NCI-H446 (cell line): ENCODE measurements around the gene MGAT2.
"Not testable (repeated sequence)": the region's sequence is repeated elsewhere in the genome, so short reads cannot be mapped to it uniquely, and the experiment has no call there.

Experiments used
- DNase-seq, 2 experiments: peaks; one replicate each; lab custom pipeline; 2025; lab: John Stamatoyannopoulos, UW

The MGAT2 gene

GRCh38 chr14:49620182-49621113 is at the start of gene MGAT2, which contains the start of gene RPL36AL:
Gene MGAT2 (plus strand): TSS chr14:49620799. CDS start chr14:49621269, 470 bp downstream.
Gene RPL36AL (minus strand): TSS chr14:49620626. CDS start chr14:49619104, 1,522 bp downstream.
- peak; percentile 91 to 96 for DNase-seq

GRCh38 chr14:49574038-49574437 is 46.6 kb upstream of the MGAT2 start:
- no peak for DNase-seq

GRCh38 chr14:49578141-49578540 is 42.5 kb upstream of the MGAT2 start:
- no peak for DNase-seq

GRCh38 chr14:49579841-49580240 is 40.8 kb upstream of the MGAT2 start:
- DNase-seq: no peak

- no peak for DNase-seq
Measured at GRCh38 chr14:49581209-49582112, 39.1 kb upstream of the MGAT2 start.

GRCh38 chr14:49582113-49582977 is 38.3 kb upstream of the MGAT2 start:
- no peak for DNase-seq

GRCh38 chr14:49583629-49584028 is 37.0 kb upstream of the MGAT2 start:
- no peak for DNase-seq

- DNase-seq: no peak
Measured at GRCh38 chr14:49584058-49584457, 36.5 kb upstream of the MGAT2 start.

- DNase-seq: not testable (repeated sequence)
Measured at GRCh38 chr14:49584981-49585640, 35.5 kb upstream of the MGAT2 start.

- peak; percentile 99 for DNase-seq
Measured at GRCh38 chr14:49585803-49586672, 34.6 kb upstream of the MGAT2 start, which contains the start of gene RPS29. Gene RPS29 (minus strand): TSS chr14:49586380. CDS start chr14:49586346, 34 bp downstream.

GRCh38 chr14:49586673-49587460 is 33.7 kb upstream of the MGAT2 start:
- DNase-seq: peak; percentile 74 to 80

GRCh38 chr14:49589387-49589786 is 31.2 kb upstream of the MGAT2 start:
- DNase-seq: no peak

GRCh38 chr14:49593016-49593415 is 27.6 kb upstream of the MGAT2 start:
- DNase-seq: no peak

GRCh38 chr14:49594347-49595091 is 26.1 kb upstream of the MGAT2 start:
- peak in 1 of 2 experiments; percentile 11 for DNase-seq

GRCh38 chr14:49598189-49598484 is 22.5 kb upstream of the MGAT2 start:
- DNase-seq: no peak

- DNase-seq: peak; percentile 71 to 83
Measured at GRCh38 chr14:49598485-49599300, 21.9 kb upstream of the MGAT2 start, which contains the start of gene LRR1. Gene LRR1 (plus strand): TSS chr14:49598940. CDS start chr14:49599021, 81 bp downstream.

GRCh38 chr14:49607583-49607982 is 13.0 kb upstream of the MGAT2 start:
- no peak for DNase-seq
